T-helper 17 cell (primary cell): ENCODE results near the gene THAP12. TPM values are rescaled to one million over a fixed set of nuclear protein-coding genes. Genes with fewer than 3 reads are reported as not detected.
"Not testable (repeated sequence)": the region's sequence is repeated elsewhere in the genome, so short reads cannot be mapped to it uniquely, and the experiment has no call there.

Source experiments
- ATAC-seq: fragments of 150-1000 bp; cut with Tn5 transposase; 2 replicates; pipeline ENCODE4 v1.10.0; 2021; ENCODE audit warnings: mild to moderate bottlenecking, moderate library complexity
- DNase-seq, 3 donors: peaks; one replicate each; pipeline versions ENCODE4 v3.0.0 to v3.0.0-alpha.2; 2020 to 2021
- H3K9me3 ChIP-seq: one replicate; pipeline ENCODE4 v1.7.0; 2013; ENCODE audit warnings: low read length, mild to moderate bottlenecking; ENCODE audit not compliant: control insufficient read depth, poor library complexity, severe bottlenecking
- H3K27ac Mint-ChIP-seq: one replicate; pipeline ENCODE4 v1.8.0; 2022; ENCODE audit warnings: mild to moderate bottlenecking, moderate library complexity, mixed read lengths
- H3K27me3 Mint-ChIP-seq: one replicate; pipeline ENCODE4 v1.8.0; 2022; ENCODE audit warnings: mixed read lengths
- H3K36me3 Mint-ChIP-seq: one replicate; pipeline ENCODE4 v1.8.0; 2022; ENCODE audit warnings: low read depth, mixed read lengths
- H3K4me1 Mint-ChIP-seq: one replicate; pipeline ENCODE4 v1.8.0; 2022; ENCODE audit warnings: mild to moderate bottlenecking, mixed read lengths
- H3K4me3 Mint-ChIP-seq: one replicate; pipeline ENCODE4 v1.8.0; 2022; ENCODE audit warnings: mild to moderate bottlenecking, moderate library complexity, mixed read lengths
- total RNA-seq, 4 donors: library from RNA in 2 of 4; stranded (reverse) in 2 of 4; gene quantifications; one replicate each; pipeline ENCODE4 v1.2.3 and lab custom pipeline; 2022 to 2026

Gene THAP12
- total RNA-seq, 2 donors from 2014 or later, result 53.1 to 60.8 TPM

- H3K27ac Mint-ChIP-seq, result no peak overlapping the region
- DNase-seq, result no peak
- no peak overlapping the region for H3K4me3 Mint-ChIP-seq
- H3K27me3 Mint-ChIP-seq, result no peaks in the 10 kb centered on the region
- no peak for ATAC-seq
- peaks cover 5% of the 10 kb centered on the region for H3K4me1 Mint-ChIP-seq
- peaks cover 2% of the 10 kb centered on the region for H3K9me3 ChIP-seq
- no peaks in the 10 kb centered on the region for H3K36me3 Mint-ChIP-seq
Observed at GRCh38 chr11:76329983-76330382, 50.9 kb downstream of the THAP12 start.

- DNase-seq (no peak), ATAC-seq (no peak)
- H3K9me3 ChIP-seq, result no peaks in the 10 kb centered on the region
- Mint-ChIP-seq H3K27me3 (no peaks in the 10 kb centered on the region), H3K27ac (no peak overlapping the region), H3K4me1 (peaks cover 5% of the 10 kb centered on the region), H3K4me3 (no peak overlapping the region), H3K36me3 (no peaks in the 10 kb centered on the region)
Observed at GRCh38 chr11:76329084-76329648, 51.8 kb downstream of the THAP12 start.

GRCh38 chr11:76327756-76328388 is 53.1 kb downstream of the THAP12 start:
- Mint-ChIP-seq H3K27ac (peak overlapping the region; percentile 24), H3K27me3 (no peaks in the 10 kb centered on the region), H3K4me1 (peaks cover 15% of the 10 kb centered on the region), H3K4me3 (no peak overlapping the region), H3K36me3 (no peaks in the 10 kb centered on the region)
- no peaks in the 10 kb centered on the region for H3K9me3 ChIP-seq
- DNase-seq (no peak), ATAC-seq (no peak)

GRCh38 chr11:76327202-76327601 is 53.7 kb downstream of the THAP12 start:
- DNase-seq (no peak), ATAC-seq (no peak)
- peaks cover 18% of the 10 kb centered on the region for H3K4me1 Mint-ChIP-seq
- peak overlapping the region; percentile 24 for H3K27ac Mint-ChIP-seq
- no peaks in the 10 kb centered on the region for H3K9me3 ChIP-seq
- H3K4me3 Mint-ChIP-seq, result no peak overlapping the region
- H3K27me3 Mint-ChIP-seq, result no peaks in the 10 kb centered on the region
- H3K36me3 Mint-ChIP-seq, result no peaks in the 10 kb centered on the region

- Mint-ChIP-seq H3K4me3 (no peak overlapping the region), H3K27me3 (peaks cover 11% of the 10 kb centered on the region), H3K4me1 (peaks cover 18% of the 10 kb centered on the region), H3K36me3 (no peaks in the 10 kb centered on the region), H3K27ac (no peak overlapping the region)
- H3K9me3 ChIP-seq, result no peaks in the 10 kb centered on the region
- ATAC-seq (no peak), DNase-seq (no peak)
Observed at GRCh38 chr11:76325185-76325584, 55.7 kb downstream of the THAP12 start.

- peak overlapping the region; percentile 86 for H3K27ac Mint-ChIP-seq
- H3K27me3 Mint-ChIP-seq, result peaks cover 19% of the 10 kb centered on the region
Observed at GRCh38 chr11:76323804-76324203, 57.1 kb downstream of the THAP12 start.

GRCh38 chr11:76323375-76323774 is 57.6 kb downstream of the THAP12 start:
- not testable (repeated sequence) for DNase-seq, ATAC-seq, H3K36me3 Mint-ChIP-seq, H3K9me3 ChIP-seq
- H3K4me1 Mint-ChIP-seq, result peaks cover 15% of the 10 kb centered on the region
- peak overlapping the region; percentile 86 for H3K27ac Mint-ChIP-seq
- H3K4me3 Mint-ChIP-seq, result peak overlapping the region; percentile 58
- peaks cover 19% of the 10 kb centered on the region for H3K27me3 Mint-ChIP-seq

More at GRCh38 chr11:76323804-76324203, 57.1 kb downstream of the THAP12 start:
- no peaks in the 10 kb centered on the region for H3K9me3 ChIP-seq
- no peak for ATAC-seq
- no peak for DNase-seq
- Mint-ChIP-seq H3K36me3 (no peaks in the 10 kb centered on the region), H3K4me1 (peaks cover 15% of the 10 kb centered on the region), H3K4me3 (peak overlapping the region; percentile 58)

GRCh38 chr11:76322942-76323341 is 58.0 kb downstream of the THAP12 start:
- peaks cover 19% of the 10 kb centered on the region for H3K27me3 Mint-ChIP-seq
- no peaks in the 10 kb centered on the region for H3K9me3 ChIP-seq
- H3K27ac Mint-ChIP-seq, result peak overlapping the region; percentile 57
- peaks cover 15% of the 10 kb centered on the region for H3K4me1 Mint-ChIP-seq
- peak overlapping the region; percentile 77 for H3K4me3 Mint-ChIP-seq
- ATAC-seq (no peak), DNase-seq (no peak)
- no peaks in the 10 kb centered on the region for H3K36me3 Mint-ChIP-seq

GRCh38 chr11:76322540-76322939 is 58.4 kb downstream of the THAP12 start:
- peaks cover 19% of the 10 kb centered on the region for H3K27me3 Mint-ChIP-seq
- no peak for DNase-seq
- no peaks in the 10 kb centered on the region for H3K9me3 ChIP-seq
- ATAC-seq, result no peak
- H3K4me3 Mint-ChIP-seq, result peak overlapping the region; percentile 77
- no peaks in the 10 kb centered on the region for H3K36me3 Mint-ChIP-seq
- peaks cover 15% of the 10 kb centered on the region for H3K4me1 Mint-ChIP-seq
- H3K27ac Mint-ChIP-seq, result peak overlapping the region; percentile 57

- Mint-ChIP-seq H3K27me3 (peaks cover 19% of the 10 kb centered on the region), H3K4me1 (peaks cover 15% of the 10 kb centered on the region), H3K4me3 (peak overlapping the region; percentile 77), H3K27ac (peak overlapping the region; percentile 57), H3K36me3 (no peaks in the 10 kb centered on the region)
- no peak for ATAC-seq
- H3K9me3 ChIP-seq, result no peaks in the 10 kb centered on the region
- DNase-seq, result no peak
Observed at GRCh38 chr11:76321820-76322524, 59.0 kb downstream of the THAP12 start.

- Mint-ChIP-seq H3K4me1 (peaks cover 15% of the 10 kb centered on the region), H3K27ac (no peak overlapping the region), H3K36me3 (no peaks in the 10 kb centered on the region), H3K27me3 (peaks cover 19% of the 10 kb centered on the region), H3K4me3 (no peak overlapping the region)
- ATAC-seq, result no peak
- no peaks in the 10 kb centered on the region for H3K9me3 ChIP-seq
- DNase-seq, result no peak
Observed at GRCh38 chr11:76321340-76321739, 59.6 kb downstream of the THAP12 start.

- ATAC-seq (no peak), DNase-seq (no peak)
- H3K27ac Mint-ChIP-seq, result peak overlapping the region; percentile 34
- peaks cover 15% of the 10 kb centered on the region for H3K4me1 Mint-ChIP-seq
- peaks cover 19% of the 10 kb centered on the region for H3K27me3 Mint-ChIP-seq
- H3K4me3 Mint-ChIP-seq, result peak overlapping the region; percentile 57
- H3K36me3 Mint-ChIP-seq, result no peaks in the 10 kb centered on the region
- H3K9me3 ChIP-seq, result no peaks in the 10 kb centered on the region
Observed at GRCh38 chr11:76320929-76321328, 60.0 kb downstream of the THAP12 start.

GRCh38 chr11:76319798-76320197 is 61.1 kb downstream of the THAP12 start:
- H3K27ac Mint-ChIP-seq, H3K9me3 ChIP-seq, H3K36me3 Mint-ChIP-seq, DNase-seq, ATAC-seq, H3K4me3 Mint-ChIP-seq: not testable (repeated sequence)
- Mint-ChIP-seq H3K4me1 (peaks cover 12% of the 10 kb centered on the region), H3K27me3 (peaks cover 19% of the 10 kb centered on the region)
